HG03521 (cell line): ENCODE measurements around the gene ARL6.

Source experiments
- ATAC-seq: cut with Tn5 transposase; IDR thresholded peaks from one replicate; pipeline ENCODE4 v1.9.1; 2021; ENCODE audit warnings: mild to moderate bottlenecking, moderate library complexity; ENCODE audit not compliant: unreplicated experiment

The ARL6 gene

GRCh38 chr3:97764407-97765238, at the start of gene ARL6:
TSS of gene ARL6 (plus strand) at chr3:97764758. CDS start at chr3:97768108, 3,350 bp downstream.
- peak; percentile 94 for ATAC-seq

- ATAC-seq: peak; percentile 94
These were observed 45.3 kb upstream of the ARL6 start for GRCh38 chr3:97719156-97719821.

- ATAC-seq: no peak
These were observed 44.1 kb upstream of the ARL6 start for GRCh38 chr3:97720417-97720816.

- ATAC-seq: no peak
These were observed 43.1 kb upstream of the ARL6 start for GRCh38 chr3:97721446-97721845.

- ATAC-seq: no peak
These were observed 27.6 kb upstream of the ARL6 start for GRCh38 chr3:97736928-97737327.

GRCh38 chr3:97738761-97739160, 25.8 kb upstream of the ARL6 start:
- ATAC-seq: no peak

- ATAC-seq: no peak
These were observed 22.5 kb upstream of the ARL6 start for GRCh38 chr3:97742036-97742435.

GRCh38 chr3:97744289-97744688, 20.3 kb upstream of the ARL6 start:
- ATAC-seq: no peak

GRCh38 chr3:97763586-97764406, 762 bp upstream of the ARL6 start:
- ATAC-seq: peak; percentile 40

- no peak for ATAC-seq
These were observed 778 bp downstream of the ARL6 start for GRCh38 chr3:97765336-97765735.

GRCh38 chr3:97772926-97773325, 8.4 kb downstream of the ARL6 start:
- no peak for ATAC-seq

GRCh38 chr3:97778152-97778551, 13.6 kb downstream of the ARL6 start:
- ATAC-seq: no peak

- no peak for ATAC-seq
These were observed 29.0 kb downstream of the ARL6 start for GRCh38 chr3:97793420-97794019.

- ATAC-seq: no peak
These were observed 31.4 kb downstream of the ARL6 start for GRCh38 chr3:97795951-97796350.

GRCh38 chr3:97804471-97804870, 39.9 kb downstream of the ARL6 start:
- ATAC-seq: no peak

GRCh38 chr3:97810779-97811390, 46.3 kb downstream of the ARL6 start:
- no peak for ATAC-seq

GRCh38 chr3:97815149-97815917, 50.8 kb downstream of the ARL6 start:
- no peak for ATAC-seq

GRCh38 chr3:97816811-97817210, 52.3 kb downstream of the ARL6 start:
- no peak for ATAC-seq

- no peak for ATAC-seq
These were observed 53.4 kb downstream of the ARL6 start for GRCh38 chr3:97817965-97818364.

GRCh38 chr3:97820780-97821179, 56.2 kb downstream of the ARL6 start:
- ATAC-seq: no peak
